ENCODE results near the gene NSUN6. TPM values are rescaled to one million over a fixed set of nuclear protein-coding genes. Genes with fewer than 3 reads are reported as not detected.

NSUN6 gene
- total RNA-seq, 1 experiment from 2014 or later, result 12.5 TPM

- no peaks in the 10 kb centered on the region for H3K9me3 ChIP-seq (ENCODE audit: control insufficient read depth in 1 of 2, insufficient read depth in 1 of 2, low read depth in 1 of 2, low read length in 2 of 2)
- ChIA-PET POLR2A (no interaction called here), RAD21 (ENCODE audit: low non-redundant PET in 1 of 2, low total read pairs in 2 of 2, uncharacterized antibody in 2 of 2, unreplicated experiment in 2 of 2) (no interaction called here), CTCF (no interaction called here)
- DNase-seq (ENCODE audit: low read depth, low spot score), result peak; percentile 72
- peak; percentile 87 for ATAC-seq
- no peak overlapping the region for H2AFZ ChIP-seq (ENCODE audit: low read depth, low read length, poor library complexity, severe bottlenecking)
- H3K9me2 ChIP-seq (ENCODE audit: insufficient read depth), result no peaks in the 10 kb centered on the region
- peak overlapping the region; percentile 42 for H3K9ac ChIP-seq (ENCODE audit: low read length)
- H3K4me3 ChIP-seq (replicated peaks in 1 of 2; ENCODE audit: low read depth in 1 of 2, low read length in 2 of 2), result 0 out of 4 replicates have a peak overlapping the region, but pooled peaks of 1 of the 2 experiments have one; percentile 12
- 0 out of 2 replicates have a peak, but pooled peaks cover 3% of the 10 kb centered on the region for H3K79me2 ChIP-seq (ENCODE audit: insufficient read depth, low read length)
- no peaks in the 10 kb centered on the region for H3K27me3 ChIP-seq (ENCODE audit: insufficient read depth, low read length)
- no peaks in the 10 kb centered on the region; a peak in 1 of 4 replicates for H3K36me3 ChIP-seq (ENCODE audit: control insufficient read depth in 1 of 2, insufficient read depth in 2 of 2, low read length in 2 of 2)
- H3K4me1 ChIP-seq (ENCODE audit: control insufficient read depth in 1 of 2, insufficient read depth in 2 of 2, low read length in 2 of 2), result peaks cover 56 to 76% of the 10 kb centered on the region in 2 experiments
- peak overlapping the region; percentile 71 for H3K27ac ChIP-seq (ENCODE audit: low read depth, low read length)
- BruUV-seq (replicated peaks), result no TSS peak
- peak overlapping the region; percentile 73 for H3K4me2 ChIP-seq (ENCODE audit: low read length)
- intact Hi-C loops (cut with micrococcal nuclease), result no loop called here
- peaks cover 3% of the 10 kb centered on the region; the same call in 1 of the 2 replicates for H4K20me1 ChIP-seq (ENCODE audit: insufficient read depth)
- no peak for TF ChIP-seq POLR2A (IDR thresholded peaks at IDR 0.05; ENCODE audit: borderline replicate concordance, extremely low read depth, insufficient read depth, insufficient read length)
- TF ChIP-seq ELF1 (IDR thresholded peaks at IDR 0.05; ENCODE audit: borderline replicate concordance, low read depth), result no peak
- TF ChIP-seq JUND (IDR thresholded peaks at IDR 0.05), result peak; percentile 85
- peak; percentile 53 for TF ChIP-seq TCF7L2 (IDR thresholded peaks at IDR 0.05; ENCODE audit: borderline replicate concordance, extremely low read depth, insufficient read depth, insufficient read length)
- no peak for TF ChIP-seq ZBTB33 (IDR thresholded peaks at IDR 0.05; ENCODE audit: extremely low read depth, insufficient replicate concordance, low read length)
- 0 out of 2 replicates have a peak, but pooled peaks have one; percentile 31 for TF ChIP-seq CBX3 (IDR thresholded peaks at IDR 0.05; ENCODE audit: low read depth)
- TF ChIP-seq SP1 (IDR thresholded peaks at IDR 0.05; ENCODE audit: low read depth), result peak; percentile 72
- no peak for TF ChIP-seq REST (IDR thresholded peaks at IDR 0.05; ENCODE audit: low read depth)
- TF ChIP-seq CTCF (IDR thresholded peaks at IDR 0.05 in 2 of 3, conservative IDR thresholded peaks at IDR 0.05 in 1 of 3; ENCODE audit: borderline replicate concordance in 1 of 3, insufficient read depth in 1 of 3, low read depth in 2 of 3, low read length in 2 of 3), result no peak
- TF ChIP-seq FOSL1 (IDR thresholded peaks at IDR 0.05; ENCODE audit: low read depth), result peak; percentile 78
- no peak for TF ChIP-seq EZH2phosphoT487 (IDR thresholded peaks at IDR 0.05; ENCODE audit: borderline replicate concordance)
- 0 out of 2 replicates have a peak, but pooled peaks have one; percentile 51 for TF ChIP-seq SRF (IDR thresholded peaks at IDR 0.05; ENCODE audit: low read depth)
- TF ChIP-seq YY1 (IDR thresholded peaks at IDR 0.05; ENCODE audit: extremely low read depth, insufficient replicate concordance, low read depth, low read length), result no peak
- TF ChIP-seq POLR2AphosphoS5 (IDR thresholded peaks at IDR 0.05; ENCODE audit: low read depth, low read length), result peak; percentile 42; the same call in 1 of the 2 replicates
- TF ChIP-seq SIN3A (IDR thresholded peaks at IDR 0.05; ENCODE audit: low read depth), result no peak
- no peak for TF ChIP-seq ATF3 (IDR thresholded peaks at IDR 0.05)
- TF ChIP-seq ZNF274 (IDR thresholded peaks at IDR 0.05; ENCODE audit: low read depth, low read length), result no peak
- TF ChIP-seq CEBPB (IDR thresholded peaks at IDR 0.05; ENCODE audit: low read depth), result 0 out of 2 replicates have a peak, but pooled peaks have one; percentile 42
- TF ChIP-seq RAD21 (IDR thresholded peaks at IDR 0.05; ENCODE audit: low read depth), result no peak
- TF ChIP-seq EZH2 (IDR thresholded peaks at IDR 0.05), result no peak
- no peak for TF ChIP-seq MAX (IDR thresholded peaks at IDR 0.05)
These were observed 40.9 kb downstream of the NSUN6 start for GRCh38 chr10:18610517-18610916.
